ENCODE results near the gene MBTD1.

- TF ChIP-seq CTCF (IDR thresholded peaks at IDR 0.05 in 4 of 5, conservative IDR thresholded peaks at IDR 0.05 in 1 of 5): no peak
- no peak for TF ChIP-seq POLR2A (IDR thresholded peaks at IDR 0.05)
These were observed 29.9 kb upstream of the MBTD1 start for GRCh38 chr17:51289696-51290111.

Data from gastrocnemius medialis (tissue), 4 donors.